Measurements from ENCODE around the gene CHRD.

- TF ChIP-seq CTCF (IDR thresholded peaks at IDR 0.05) (no peak), POLR2A (IDR thresholded peaks at IDR 0.05) (no peak), EP300 (IDR thresholded peaks at IDR 0.05) (no peak), POLR2AphosphoS5 (IDR thresholded peaks at IDR 0.05) (no peak)
Observed at GRCh38 chr3:184348057-184348382, 31.8 kb upstream of the CHRD start.

Measured in gastroesophageal sphincter (tissue), 3 donors.